GM12874 (cell line): ENCODE results near the gene PRIMPOL.

ENCODE experiments used
- CTCF ChIP-seq: IDR thresholded peaks from 2 replicates; pipeline ENCODE4 v1.5.1; 2011; ENCODE audit warnings: low read depth, mild to moderate bottlenecking, control low read depth, low read length, moderate library complexity; ENCODE audit not compliant: insufficient read depth

PRIMPOL gene

GRCh38 chr4:184671101-184671500 lies 21.6 kb downstream of the PRIMPOL start:
- no peak for TF ChIP-seq CTCF

GRCh38 chr4:184672741-184673140 lies 23.2 kb downstream of the PRIMPOL start:
- TF ChIP-seq CTCF, result no peak

GRCh38 chr4:184674011-184674410 lies 24.5 kb downstream of the PRIMPOL start:
- no peak for TF ChIP-seq CTCF

GRCh38 chr4:184675018-184675417 lies 25.5 kb downstream of the PRIMPOL start:
- TF ChIP-seq CTCF, result no peak

GRCh38 chr4:184675821-184676492 lies 26.4 kb downstream of the PRIMPOL start:
- TF ChIP-seq CTCF, result no peak

- TF ChIP-seq CTCF, result no peak
These were observed 31.2 kb downstream of the PRIMPOL start for GRCh38 chr4:184680698-184681097.

GRCh38 chr4:184681916-184682315 lies 32.4 kb downstream of the PRIMPOL start:
- TF ChIP-seq CTCF, result no peak
